COR-L47 (cell line): Measurements from ENCODE around the gene GRIK3.

ENCODE experiments used
- DNase-seq: peaks from one replicate; lab custom pipeline; 2025; lab: John Stamatoyannopoulos, UW

Gene GRIK3

GRCh38 chr1:36825226-36825625 lies 209.1 kb downstream of the GRIK3 start:
- no peak for DNase-seq

GRCh38 chr1:36824390-36824861 lies 209.9 kb downstream of the GRIK3 start:
- no peak for DNase-seq

- DNase-seq, result no peak
Observed at GRCh38 chr1:36822648-36823047, 211.7 kb downstream of the GRIK3 start.

- no peak for DNase-seq
Observed at GRCh38 chr1:36821386-36821785, 212.9 kb downstream of the GRIK3 start.

- DNase-seq, result peak; percentile 54
Observed at GRCh38 chr1:36818771-36819170, 215.5 kb downstream of the GRIK3 start.

- DNase-seq, result no peak
Observed at GRCh38 chr1:36816348-36816747, 218.0 kb downstream of the GRIK3 start.

- no peak for DNase-seq
Observed at GRCh38 chr1:36814774-36815173, 219.5 kb downstream of the GRIK3 start.

- no peak for DNase-seq
Observed at GRCh38 chr1:36814083-36814482, 220.2 kb downstream of the GRIK3 start.

- DNase-seq, result peak; percentile 33
Observed at GRCh38 chr1:36807262-36807661, 227.1 kb downstream of the GRIK3 start.

GRCh38 chr1:36805979-36806640 lies 228.2 kb downstream of the GRIK3 start:
- DNase-seq, result no peak

GRCh38 chr1:36804669-36805314 lies 229.5 kb downstream of the GRIK3 start:
- no peak for DNase-seq

- no peak for DNase-seq
Observed at GRCh38 chr1:36803868-36804570, 230.3 kb downstream of the GRIK3 start.

GRCh38 chr1:36802018-36802417 lies 232.3 kb downstream of the GRIK3 start:
- no peak for DNase-seq

- no peak for DNase-seq
Observed at GRCh38 chr1:36797761-36798160, 236.6 kb downstream of the GRIK3 start.

- DNase-seq, result no peak
Observed at GRCh38 chr1:36796733-36797132, 237.6 kb downstream of the GRIK3 start.

GRCh38 chr1:36796106-36796590 lies 238.2 kb downstream of the GRIK3 start:
- DNase-seq, result no peak

GRCh38 chr1:36794460-36794859 lies 239.9 kb downstream of the GRIK3 start:
- DNase-seq, result no peak

GRCh38 chr1:36793452-36793851 lies 240.9 kb downstream of the GRIK3 start:
- no peak for DNase-seq

GRCh38 chr1:36792292-36792691 lies 242.0 kb downstream of the GRIK3 start:
- DNase-seq, result no peak

- no peak for DNase-seq
Observed at GRCh38 chr1:36790191-36790590, 244.1 kb downstream of the GRIK3 start.

GRCh38 chr1:36789535-36789934 lies 244.8 kb downstream of the GRIK3 start:
- no peak for DNase-seq

GRCh38 chr1:36787312-36787913 lies 246.9 kb downstream of the GRIK3 start:
- peak; percentile 11 for DNase-seq

- DNase-seq, result no peak
Observed at GRCh38 chr1:36786425-36786824, 247.9 kb downstream of the GRIK3 start.
